Thyroid gland (tissue), 4 donors: Measurements from ENCODE around the gene CST7.
"Not testable (repeated sequence)": the region's sequence is repeated elsewhere in the genome, so short reads cannot be mapped to it uniquely, and the experiment has no call there.

Source experiments
- POLR2A ChIP-seq, 2 donors: fragments of 450-650 bp; IDR thresholded peaks; one replicate each; pipeline ENCODE4 v1.6.1; 2017; ENCODE audit warnings: antibody characterized with exemption in 2 of 2, mild to moderate bottlenecking in 2 of 2, moderate library complexity in 1 of 2
- TF ChIP-seq, protein P1 (sequence below), 6 experiments: fragments of 200-600 bp in 3 of 6; fragments of 450-650 bp in 3 of 6; sonication (generic) in 3 of 6; IDR thresholded peaks; one replicate each; pipeline ENCODE4 v1.5.1; 2016 to 2019; ENCODE audit warnings: antibody characterized with exemption in 6 of 6, mild to moderate bottlenecking in 2 of 6, inconsistent platforms in 1 of 6, moderate library complexity in 1 of 6

DNA sequence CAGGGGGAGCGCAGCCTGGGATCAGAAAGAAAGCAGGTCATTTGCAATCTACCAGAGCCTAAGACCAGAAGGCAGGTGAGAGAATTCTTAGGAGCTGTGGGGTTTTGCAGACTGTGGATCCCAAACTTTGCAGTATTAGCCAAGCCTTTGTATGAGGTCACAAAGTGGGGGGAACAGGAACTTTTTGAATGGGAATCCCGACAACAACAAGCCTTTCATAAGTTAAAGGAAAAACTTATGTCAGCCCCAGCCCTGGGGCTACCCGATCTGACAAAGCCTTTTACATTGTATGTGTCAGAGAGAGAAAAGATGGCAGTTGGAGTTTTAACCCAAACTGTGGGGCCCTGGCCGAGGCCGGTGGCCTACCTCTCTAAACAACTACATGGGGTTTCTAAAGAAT, 19.8 kb upstream of the CST7 start:
- TF ChIP-seq POLR2A (IDR thresholded peaks at IDR 0.05), result not testable (repeated sequence)
- TF ChIP-seq, protein P1, sequence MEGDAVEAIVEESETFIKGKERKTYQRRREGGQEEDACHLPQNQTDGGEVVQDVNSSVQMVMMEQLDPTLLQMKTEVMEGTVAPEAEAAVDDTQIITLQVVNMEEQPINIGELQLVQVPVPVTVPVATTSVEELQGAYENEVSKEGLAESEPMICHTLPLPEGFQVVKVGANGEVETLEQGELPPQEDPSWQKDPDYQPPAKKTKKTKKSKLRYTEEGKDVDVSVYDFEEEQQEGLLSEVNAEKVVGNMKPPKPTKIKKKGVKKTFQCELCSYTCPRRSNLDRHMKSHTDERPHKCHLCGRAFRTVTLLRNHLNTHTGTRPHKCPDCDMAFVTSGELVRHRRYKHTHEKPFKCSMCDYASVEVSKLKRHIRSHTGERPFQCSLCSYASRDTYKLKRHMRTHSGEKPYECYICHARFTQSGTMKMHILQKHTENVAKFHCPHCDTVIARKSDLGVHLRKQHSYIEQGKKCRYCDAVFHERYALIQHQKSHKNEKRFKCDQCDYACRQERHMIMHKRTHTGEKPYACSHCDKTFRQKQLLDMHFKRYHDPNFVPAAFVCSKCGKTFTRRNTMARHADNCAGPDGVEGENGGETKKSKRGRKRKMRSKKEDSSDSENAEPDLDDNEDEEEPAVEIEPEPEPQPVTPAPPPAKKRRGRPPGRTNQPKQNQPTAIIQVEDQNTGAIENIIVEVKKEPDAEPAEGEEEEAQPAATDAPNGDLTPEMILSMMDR (IDR thresholded peaks at IDR 0.05), result not testable (repeated sequence)
